ENCODE results near the gene COL27A1. TPM values are rescaled to one million over a fixed set of nuclear protein-coding genes. Genes with fewer than 3 reads are reported as not detected.
"Not testable (repeated sequence)": the region's sequence is repeated elsewhere in the genome, so short reads cannot be mapped to it uniquely, and the experiment has no call there.

COL27A1 gene
- total and polyA plus RNA-seq, 9 of the 15 experiments (the other 6 are each of a cell fraction or from before 2014, with no cell fraction given), result 0.07 TPM; not detected in 8

DNA sequence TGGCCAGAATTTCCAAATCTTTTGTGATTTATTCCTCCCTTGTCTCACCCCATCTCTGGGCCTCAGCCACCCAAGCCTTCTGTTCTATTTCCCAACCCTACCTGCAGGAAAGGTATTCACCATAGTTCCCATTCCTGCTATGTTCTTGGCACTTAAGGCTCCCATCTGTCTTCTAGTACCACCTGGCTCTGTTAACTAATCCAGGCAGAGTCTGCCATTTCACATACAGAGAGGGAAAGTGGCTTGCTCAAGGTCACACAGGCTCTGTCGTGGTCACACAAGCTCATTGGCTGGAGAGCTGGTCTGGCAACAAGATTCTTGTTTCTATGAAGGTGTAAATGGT is 35.2 kb downstream of the COL27A1 start (continued):
- TF ChIP-seq ZMIZ1 (IDR thresholded peaks at IDR 0.05; ENCODE audit: low read depth in 2 of 2, low read length in 2 of 2) (no peak), NR2F6 (CRISPR knock-in tag; IDR thresholded peaks at IDR 0.05) (no peak), TRIM25 (IDR thresholded peaks at IDR 0.05; ENCODE audit: borderline replicate concordance) (no peak), DNMT1 (IDR thresholded peaks at IDR 0.05) (no peak), KDM1A (IDR thresholded peaks at IDR 0.05) (no peak), BRCA1 (IDR thresholded peaks at IDR 0.05) (no peak), BRCA1 (CRISPR knock-in tag; IDR thresholded peaks at IDR 0.05) (no peak), ZNF449 (CRISPR knock-in tag; IDR thresholded peaks at IDR 0.05) (no peak), PPARD (CRISPR knock-in tag; IDR thresholded peaks at IDR 0.05) (no peak), NFYB (IDR thresholded peaks at IDR 0.05; ENCODE audit: extremely low read depth, insufficient read length) (no peak), PHF21A (IDR thresholded peaks at IDR 0.05; ENCODE audit: borderline replicate concordance, low read depth) (no peak), PCBP2 (IDR thresholded peaks at IDR 0.05; ENCODE audit: low read depth, low read length, poor library complexity, severe bottlenecking) (no peak)

DNA sequence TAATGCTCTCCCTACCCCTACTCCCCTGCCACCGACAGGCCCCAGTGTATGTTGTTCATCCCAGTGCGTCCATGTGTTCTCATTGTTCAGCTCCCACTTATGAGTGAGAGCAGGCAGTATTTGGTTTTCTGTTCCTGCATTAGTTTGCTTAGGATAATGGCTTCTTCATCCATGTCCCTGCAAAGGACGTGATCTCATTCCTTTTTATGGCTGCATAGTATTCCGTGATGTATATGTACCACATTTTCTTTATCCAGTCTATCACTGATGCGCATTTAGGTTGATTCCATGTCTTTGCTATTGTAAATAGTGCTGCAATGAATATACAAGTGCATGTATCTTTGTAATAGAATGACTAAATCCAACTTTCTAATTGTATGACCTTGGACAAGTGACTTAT is 36.1 kb downstream of the COL27A1 start:
- 2% methylated on average over 5 of the region's 5 CpGs for WGBS (ENCODE audit: insufficient coverage, low coverage, missing lambda C conversion rate)
- intact Hi-C loops (cut with micrococcal nuclease); H3K9me1 ChIP-seq (ENCODE audit: control insufficient read depth, insufficient read depth, low read length); H3K4me2 ChIP-seq (ENCODE audit: insufficient read depth, low read length); CTCF ChIA-PET (ENCODE audit: low intra/inter-chr PET ratio); H3K4me1 ChIP-seq (replicated peaks in 1 of 2; ENCODE audit: control insufficient read depth in 2 of 2, insufficient read depth in 2 of 2, low read length in 2 of 2); H3K9ac ChIP-seq (ENCODE audit: insufficient read depth in 1 of 2, low read depth in 2 of 2, low read length in 2 of 2); H3K4me3 ChIP-seq; H3K27ac ChIP-seq (ENCODE audit: extremely low read depth, low read depth, low read length); in situ Hi-C loops (cut with MboI); POLR2A ChIA-PET; H3K27me3 ChIP-seq (ENCODE audit: control insufficient read depth in 2 of 2, insufficient read depth in 2 of 2, low read length in 2 of 2); ATAC-seq; H3K79me2 ChIP-seq (ENCODE audit: control insufficient read depth, insufficient read depth, low read length); BruUV-seq (replicated peaks); H3K36me3 ChIP-seq (ENCODE audit: control insufficient read depth, insufficient read depth, low read length); H3K9me3 ChIP-seq (replicated peaks; ENCODE audit: control insufficient read depth, insufficient read depth, low read depth, low read length); DNase-seq (ENCODE audit: extremely low read depth in 1 of 4, low spot score in 3 of 4); H2AFZ ChIP-seq (ENCODE audit: low read depth, low read length); FAIRE-seq; H4K20me1 ChIP-seq (replicated peaks; ENCODE audit: control insufficient read depth, insufficient read depth, low read length): not testable (repeated sequence)

Data from K562 (cell line).